HCT116 (cell line): ENCODE data around the gene DBN1.

Experiments used
- CBX3 ChIP-seq: IDR thresholded peaks from 2 replicates; pipeline ENCODE4 v1.6.1; 2012; ENCODE audit warnings: low read depth
- CEBPB ChIP-seq: IDR thresholded peaks from 2 replicates; pipeline ENCODE4 v1.6.1; 2012; ENCODE audit warnings: low read depth
- EZH2 ChIP-seq: fragments of 200-600 bp; sonication (generic); IDR thresholded peaks from 2 replicates; pipeline ENCODE4 v1.6.1; 2017; ENCODE audit warnings: antibody characterized with exemption, mixed run types
- EZH2phosphoT487 ChIP-seq: fragments of 200-600 bp; IDR thresholded peaks from 2 replicates; pipeline ENCODE4 v1.6.1; 2018; ENCODE audit warnings: antibody characterized with exemption, borderline replicate concordance
- POLR2A ChIP-seq: IDR thresholded peaks from 2 replicates; pipeline ENCODE4 v1.7.0; 2011; ENCODE audit warnings: borderline replicate concordance; ENCODE audit not compliant: insufficient read depth, insufficient read length; ENCODE audit errors: extremely low read depth
- POLR2AphosphoS5 ChIP-seq: IDR thresholded peaks from 2 replicates; pipeline ENCODE4 v1.6.1; 2011; ENCODE audit warnings: mild to moderate bottlenecking, low read depth, low read length, moderate library complexity
- RAD21 ChIP-seq: IDR thresholded peaks from 2 replicates; pipeline ENCODE4 v1.6.1; 2012; ENCODE audit warnings: low read depth, mild to moderate bottlenecking
- SIN3A ChIP-seq: IDR thresholded peaks from 2 replicates; pipeline ENCODE4 v1.6.1; 2012; ENCODE audit warnings: low read depth
- SP1 ChIP-seq: IDR thresholded peaks from 2 replicates; pipeline ENCODE4 v1.6.1; 2012; ENCODE audit warnings: low read depth
- ZNF274 ChIP-seq: fragments of 200-500 bp; sonication (Bioruptor generic); IDR thresholded peaks from 2 replicates; pipeline ENCODE4 v1.6.1; 2014; ENCODE audit warnings: mild to moderate bottlenecking, low read depth, low read length, inconsistent platforms
- TF ChIP-seq, protein P1 (sequence below), 3 experiments: fragments of 200-600 bp in 1 of 3; sonication (generic) in 1 of 3; IDR thresholded peaks in 2 of 3; conservative IDR thresholded peaks in 1 of 3; 2 replicates each; pipeline ENCODE4 v1.5.1; 2012 to 2017; ENCODE audit warnings: low read depth in 2 of 3, low read length in 2 of 3, antibody characterized with exemption in 1 of 3, borderline replicate concordance in 1 of 3, control low read depth in 1 of 3, mild to moderate bottlenecking in 1 of 3, mixed read lengths in 1 of 3, mixed run types in 1 of 3, moderate library complexity in 1 of 3; ENCODE audit not compliant: insufficient read depth in 1 of 3
- TF ChIP-seq, protein P2 (sequence below): IDR thresholded peaks from 2 replicates; pipeline ENCODE4 v1.6.1; 2012
- TF ChIP-seq, protein P3 (sequence below): IDR thresholded peaks from 2 replicates; pipeline ENCODE4 v1.6.1; 2012; ENCODE audit warnings: low read depth
- TF ChIP-seq, protein P4 (sequence below): IDR thresholded peaks from 2 replicates; pipeline ENCODE4 v1.6.1; 2012

DNA sequence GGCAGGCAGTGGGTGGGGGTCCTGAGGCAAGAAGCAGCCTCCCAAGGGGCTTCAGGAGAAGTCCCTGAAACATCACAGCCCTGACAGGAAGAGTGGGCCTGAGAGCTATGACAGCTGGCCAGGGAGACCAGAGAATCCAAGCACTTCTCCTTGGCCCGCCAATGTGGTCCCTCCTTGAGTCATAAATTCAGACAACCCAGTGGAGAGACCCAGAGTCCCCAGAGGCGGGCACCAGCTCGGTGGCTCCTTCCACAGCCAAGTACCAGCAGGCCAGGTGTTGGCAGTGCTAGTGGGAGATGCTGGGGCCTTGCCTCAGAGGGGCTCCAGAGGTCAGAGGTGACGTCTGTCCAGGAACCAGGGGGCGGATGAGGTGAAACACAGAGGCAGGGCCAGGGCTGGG is 37.7 kb upstream of the DBN1 start:
- TF ChIP-seq, protein P1, sequence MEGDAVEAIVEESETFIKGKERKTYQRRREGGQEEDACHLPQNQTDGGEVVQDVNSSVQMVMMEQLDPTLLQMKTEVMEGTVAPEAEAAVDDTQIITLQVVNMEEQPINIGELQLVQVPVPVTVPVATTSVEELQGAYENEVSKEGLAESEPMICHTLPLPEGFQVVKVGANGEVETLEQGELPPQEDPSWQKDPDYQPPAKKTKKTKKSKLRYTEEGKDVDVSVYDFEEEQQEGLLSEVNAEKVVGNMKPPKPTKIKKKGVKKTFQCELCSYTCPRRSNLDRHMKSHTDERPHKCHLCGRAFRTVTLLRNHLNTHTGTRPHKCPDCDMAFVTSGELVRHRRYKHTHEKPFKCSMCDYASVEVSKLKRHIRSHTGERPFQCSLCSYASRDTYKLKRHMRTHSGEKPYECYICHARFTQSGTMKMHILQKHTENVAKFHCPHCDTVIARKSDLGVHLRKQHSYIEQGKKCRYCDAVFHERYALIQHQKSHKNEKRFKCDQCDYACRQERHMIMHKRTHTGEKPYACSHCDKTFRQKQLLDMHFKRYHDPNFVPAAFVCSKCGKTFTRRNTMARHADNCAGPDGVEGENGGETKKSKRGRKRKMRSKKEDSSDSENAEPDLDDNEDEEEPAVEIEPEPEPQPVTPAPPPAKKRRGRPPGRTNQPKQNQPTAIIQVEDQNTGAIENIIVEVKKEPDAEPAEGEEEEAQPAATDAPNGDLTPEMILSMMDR (IDR thresholded peaks at IDR 0.05 in 2 of 3, conservative IDR thresholded peaks at IDR 0.05 in 1 of 3; ENCODE audit: borderline replicate concordance in 1 of 3, insufficient read depth in 1 of 3, low read depth in 2 of 3, low read length in 2 of 3): no peak
- TF ChIP-seq POLR2AphosphoS5 (no peak), POLR2A (no peak), ZNF274 (no peak), RAD21 (no peak), CEBPB (no peak), EZH2phosphoT487 (no peak), SP1 (no peak), SIN3A (no peak), EZH2 (no peak), CBX3 (no peak)
- TF ChIP-seq, protein P2, sequence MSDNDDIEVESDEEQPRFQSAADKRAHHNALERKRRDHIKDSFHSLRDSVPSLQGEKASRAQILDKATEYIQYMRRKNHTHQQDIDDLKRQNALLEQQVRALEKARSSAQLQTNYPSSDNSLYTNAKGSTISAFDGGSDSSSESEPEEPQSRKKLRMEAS: no peak
- TF ChIP-seq, protein P3, sequence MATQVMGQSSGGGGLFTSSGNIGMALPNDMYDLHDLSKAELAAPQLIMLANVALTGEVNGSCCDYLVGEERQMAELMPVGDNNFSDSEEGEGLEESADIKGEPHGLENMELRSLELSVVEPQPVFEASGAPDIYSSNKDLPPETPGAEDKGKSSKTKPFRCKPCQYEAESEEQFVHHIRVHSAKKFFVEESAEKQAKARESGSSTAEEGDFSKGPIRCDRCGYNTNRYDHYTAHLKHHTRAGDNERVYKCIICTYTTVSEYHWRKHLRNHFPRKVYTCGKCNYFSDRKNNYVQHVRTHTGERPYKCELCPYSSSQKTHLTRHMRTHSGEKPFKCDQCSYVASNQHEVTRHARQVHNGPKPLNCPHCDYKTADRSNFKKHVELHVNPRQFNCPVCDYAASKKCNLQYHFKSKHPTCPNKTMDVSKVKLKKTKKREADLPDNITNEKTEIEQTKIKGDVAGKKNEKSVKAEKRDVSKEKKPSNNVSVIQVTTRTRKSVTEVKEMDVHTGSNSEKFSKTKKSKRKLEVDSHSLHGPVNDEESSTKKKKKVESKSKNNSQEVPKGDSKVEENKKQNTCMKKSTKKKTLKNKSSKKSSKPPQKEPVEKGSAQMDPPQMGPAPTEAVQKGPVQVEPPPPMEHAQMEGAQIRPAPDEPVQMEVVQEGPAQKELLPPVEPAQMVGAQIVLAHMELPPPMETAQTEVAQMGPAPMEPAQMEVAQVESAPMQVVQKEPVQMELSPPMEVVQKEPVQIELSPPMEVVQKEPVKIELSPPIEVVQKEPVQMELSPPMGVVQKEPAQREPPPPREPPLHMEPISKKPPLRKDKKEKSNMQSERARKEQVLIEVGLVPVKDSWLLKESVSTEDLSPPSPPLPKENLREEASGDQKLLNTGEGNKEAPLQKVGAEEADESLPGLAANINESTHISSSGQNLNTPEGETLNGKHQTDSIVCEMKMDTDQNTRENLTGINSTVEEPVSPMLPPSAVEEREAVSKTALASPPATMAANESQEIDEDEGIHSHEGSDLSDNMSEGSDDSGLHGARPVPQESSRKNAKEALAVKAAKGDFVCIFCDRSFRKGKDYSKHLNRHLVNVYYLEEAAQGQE: no peak
- TF ChIP-seq, protein P4, sequence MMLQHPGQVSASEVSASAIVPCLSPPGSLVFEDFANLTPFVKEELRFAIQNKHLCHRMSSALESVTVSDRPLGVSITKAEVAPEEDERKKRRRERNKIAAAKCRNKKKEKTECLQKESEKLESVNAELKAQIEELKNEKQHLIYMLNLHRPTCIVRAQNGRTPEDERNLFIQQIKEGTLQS: no peak
